GM12878 (cell line): ENCODE measurements around the gene SPOCK1. TPM values are rescaled to one million over a fixed set of nuclear protein-coding genes. Genes with fewer than 3 reads are reported as not detected.

ENCODE experiments used
- ATAC-seq: fragments of 200-7000 bp; cut with Tn5 transposase; 3 replicates; pipeline ENCODE4 v1.9.1; 2020; ENCODE audit warnings: mild to moderate bottlenecking, moderate library complexity
- BruUV-seq: library from RNA; stranded (reverse); fragments of 400-500 nt; replicated peaks from 2 replicates; lab custom pipeline; 2021; lab: Mats Ljungman, UMichigan
- CTCF ChIA-PET: fragments of 300-600 bp; sonication (Branson Sonifier 250); formaldehyde crosslinking; extraction: SDS; loops from one replicate; lab custom pipeline; 2021; ENCODE audit warnings: inconsistent platforms; lab: Yijun Ruan, JAX
- POLR2A ChIA-PET: fragments of 350-600 bp; formaldehyde crosslinking; extraction: SDS; loops from one replicate; lab custom pipeline; 2021; ENCODE audit warnings: inconsistent platforms; lab: Charles Lee
- RAD21 ChIA-PET: fragments of 300-600 bp; sonication (Branson Sonifier 250); formaldehyde crosslinking; loops from one replicate; lab custom pipeline; 2023; ENCODE audit warnings: antibody characterized with exemption; ENCODE audit not compliant: unreplicated experiment; lab: Charles Lee
- SMC1A ChIA-PET: fragments of 300-600 bp; sonication (Branson Sonifier 250); formaldehyde crosslinking; loops from one replicate; lab custom pipeline; 2023; ENCODE audit not compliant: unreplicated experiment, uncharacterized antibody; lab: Charles Lee
- DNase-seq: peaks from one replicate; pipeline ENCODE4 v3.0.0-alpha.2; 2011; ENCODE audit warnings: low read depth, low spot score
- FAIRE-seq: peaks from 3 replicates; lab custom pipeline; 2011; peaks lifted over from hg19 to GRCh38; lab: Jason Lieb, UNC
- H2AFZ ChIP-seq: 2 replicates; pipeline ENCODE4 v1.6.0; 2011; ENCODE audit warnings: low read depth, low read length, control low read depth; ENCODE audit not compliant: control insufficient read depth
- H3K27ac ChIP-seq: 2 replicates; pipeline ENCODE4 v1.5.1; 2011; ENCODE audit warnings: control low read depth; ENCODE audit not compliant: control insufficient read depth, insufficient read depth
- H3K27me3 ChIP-seq, 2 experiments: replicated peaks in 1 of 2; 2 replicates each; pipeline versions ENCODE4 v1.6.0 to v1.6.1; 2011; ENCODE audit warnings: low read length in 1 of 2; ENCODE audit not compliant: control insufficient read depth in 2 of 2, insufficient read depth in 2 of 2
- H3K36me3 ChIP-seq, 2 experiments: 2 replicates each; pipeline ENCODE4 v1.5.1; 2011; ENCODE audit warnings: low read length in 1 of 2; ENCODE audit not compliant: control insufficient read depth in 2 of 2, insufficient read depth in 2 of 2
- H3K4me1 ChIP-seq: 2 replicates; pipeline ENCODE4 v1.6.1; 2011; ENCODE audit warnings: mild to moderate bottlenecking, low read length, moderate library complexity, mixed read lengths; ENCODE audit not compliant: control insufficient read depth, insufficient read depth
- H3K4me2 ChIP-seq: 2 replicates; pipeline ENCODE4 v1.6.0; 2011; ENCODE audit warnings: control low read depth; ENCODE audit not compliant: control insufficient read depth, insufficient read depth
- H3K4me3 ChIP-seq: fragments of 200-600 bp; sonication (generic); 2 replicates; pipeline ENCODE4 v1.5.1; 2016
- H3K79me2 ChIP-seq: 2 replicates; pipeline ENCODE4 v1.6.0; 2011; ENCODE audit warnings: low read length; ENCODE audit not compliant: control insufficient read depth, insufficient read depth
- H3K9ac ChIP-seq: 2 replicates; pipeline ENCODE4 v1.8.0; 2011; ENCODE audit warnings: low read length, control low read depth, mixed read lengths; ENCODE audit not compliant: control insufficient read depth, insufficient read depth
- H3K9me3 ChIP-seq: replicated peaks from 3 replicates; pipeline ENCODE4 v1.5.1; 2011; ENCODE audit warnings: mild to moderate bottlenecking, low read length; ENCODE audit not compliant: control insufficient read depth, insufficient read depth
- H4K20me1 ChIP-seq: 2 replicates; pipeline ENCODE4 v1.6.0; 2011; ENCODE audit not compliant: control insufficient read depth, insufficient read depth
- ASH2L ChIP-seq: fragments of 300-600, 200-600 bp; sonication (generic); IDR thresholded peaks from 2 replicates; pipeline ENCODE4 v1.6.1; 2017; ENCODE audit warnings: low read depth, mild to moderate bottlenecking, borderline replicate concordance
- BHLHE40 ChIP-seq, 2 experiments: fragments of 450-650 bp in 1 of 2; IDR thresholded peaks; 2 replicates each; pipeline ENCODE4 v1.6.1; 2011 to 2017; ENCODE audit warnings: low read depth in 2 of 2, borderline replicate concordance in 1 of 2, improper control_type of control experiment in 1 of 2, low read length in 1 of 2, mild to moderate bottlenecking in 1 of 2
- CREB1 ChIP-seq: IDR thresholded peaks from 2 replicates; pipeline ENCODE4 v1.6.1; 2012; ENCODE audit warnings: low read depth, mild to moderate bottlenecking, inconsistent platforms
- CREM ChIP-seq: IDR thresholded peaks from 2 replicates; pipeline ENCODE4 v1.6.1; 2014; ENCODE audit warnings: antibody characterized with exemption, low read depth
- FOS ChIP-seq: IDR thresholded peaks from 3 replicates; pipeline ENCODE4 v1.6.1; 2011; ENCODE audit warnings: borderline replicate concordance; ENCODE audit not compliant: insufficient read length; ENCODE audit errors: extremely low read depth
- HDAC2 ChIP-seq: fragments of 200-600 bp; sonication (generic); IDR thresholded peaks from 2 replicates; pipeline ENCODE4 v1.6.1; 2017
- MXI1 ChIP-seq: fragments of 150-350 bp; IDR thresholded peaks from 2 replicates; pipeline ENCODE4 v1.6.1; 2011; ENCODE audit warnings: low read depth, mild to moderate bottlenecking, inconsistent platforms, low read length, improper control_type of control experiment
- NFXL1 ChIP-seq: fragments of 450-650 bp; IDR thresholded peaks from 2 replicates; pipeline ENCODE4 v1.6.1; 2017; ENCODE audit warnings: antibody characterized with exemption, mild to moderate bottlenecking, borderline replicate concordance
- PAX5 ChIP-seq: IDR thresholded peaks from 2 replicates; pipeline ENCODE4 v1.6.1; 2011; ENCODE audit warnings: low read depth, low read length, borderline replicate concordance
- PML ChIP-seq: IDR thresholded peaks from 2 replicates; pipeline ENCODE4 v1.6.1; 2012; ENCODE audit warnings: low read length, inconsistent platforms
- POU2F2 ChIP-seq: IDR thresholded peaks from 3 replicates; pipeline ENCODE4 v1.6.1; 2011; ENCODE audit warnings: low read depth, mild to moderate bottlenecking, low read length, borderline replicate concordance
- RAD21 ChIP-seq: IDR thresholded peaks from 2 replicates; pipeline ENCODE4 v1.6.1; 2011; ENCODE audit warnings: mild to moderate bottlenecking, low read depth, low read length, moderate library complexity; ENCODE audit not compliant: insufficient read depth
- RUNX3 ChIP-seq: IDR thresholded peaks from 2 replicates; pipeline ENCODE4 v1.6.1; 2012; ENCODE audit warnings: low read length, inconsistent platforms
- SMARCA5 ChIP-seq: fragments of 450-650 bp; IDR thresholded peaks from 2 replicates; pipeline ENCODE4 v1.6.1; 2017; ENCODE audit warnings: mild to moderate bottlenecking
- SPI1 ChIP-seq: IDR thresholded peaks from 2 replicates; pipeline ENCODE4 v1.6.1; 2011; ENCODE audit warnings: low read depth, mild to moderate bottlenecking, low read length, moderate library complexity, borderline replicate concordance; ENCODE audit not compliant: insufficient read depth
- STAT1 ChIP-seq: fragments of 450-650 bp; conservative IDR thresholded peaks from 2 replicates; pipeline ENCODE4 v1.6.1; 2014; ENCODE audit warnings: antibody characterized with exemption, mild to moderate bottlenecking
- SUPT20H ChIP-seq: IDR thresholded peaks from 2 replicates; pipeline ENCODE4 v1.6.1; 2011; ENCODE audit warnings: low read depth, mild to moderate bottlenecking, low read length, moderate library complexity, borderline replicate concordance; ENCODE audit not compliant: control insufficient read depth
- WGBS: methylation state at CpG from one replicate; pipeline ENCODE4 v1.1.6; 2016; ENCODE audit warnings: low lambda C conversion rate; ENCODE audit not compliant: insufficient replicate concordance, insufficient coverage; ENCODE audit errors: missing lambda C conversion rate; 5-methylcytosine and 5-hydroxymethylcytosine counted together
- in situ Hi-C: fragments of 300-500 bp; cut with MboI; formaldehyde crosslinking; loops from 9 replicates; pipeline ENCODE4 v1.14.3; 2018; ENCODE audit warnings: mixed read lengths
- intact Hi-C: fragments of 100-400 bp; cut with micrococcal nuclease; formaldehyde crosslinking; loops from one replicate; pipeline ENCODE4 v1.14.2; 2022; ENCODE audit not compliant: unreplicated experiment
- polyA plus RNA-seq, 11 experiments: library from polyadenylated mRNA; depleted of rRNA in 4 of 11; unstranded in 6 of 11; stranded (reverse) in 5 of 11; fragments of >200 nt; fragmentation: Nextera tagmentation in 4 of 11; fragmentation: Illumina TruSeq in 1 of 11; extraction: Ambion mirVana in 4 of 11; extraction: Trizol in 1 of 11; gene quantifications; 1 replicate in 1 of 11; 2 replicates in 10 of 11; pipeline versions ENCODE4 v1.2.1 to v1.2.3, GENCODE V29; 2011 to 2016; ENCODE audit warnings: inconsistent platforms in 2 of 11, missing spikeins in 2 of 11, low read depth in 1 of 11
- total RNA-seq, 4 experiments: library from RNA; depleted of rRNA in 3 of 4; stranded (reverse); fragments of >200 nt in 3 of 4; fragmentation: Illumina TruSeq in 1 of 4; extraction: Trizol in 1 of 4; gene quantifications; 2 replicates each; pipeline versions ENCODE4 v1.2.1 to v1.2.3, GENCODE V29; 2013 to 2021
- TF ChIP-seq, protein P1 (sequence below): fragments of 450-650 bp; IDR thresholded peaks from 2 replicates; pipeline ENCODE4 v1.6.1; 2017; ENCODE audit warnings: mild to moderate bottlenecking, low read depth, inconsistent platforms; ENCODE audit not compliant: poor library complexity, severe bottlenecking
- TF ChIP-seq, protein P2 (sequence below): fragments of 450-650 bp; IDR thresholded peaks from 2 replicates; pipeline ENCODE4 v1.6.1; 2014; ENCODE audit warnings: mild to moderate bottlenecking

Gene SPOCK1
- total and polyA plus RNA-seq, 10 of the 15 experiments (the other 5 are each of a cell fraction or from before 2014, with no cell fraction given), result 0.06 to 0.68 (median 0.25) TPM; not detected in 3

DNA sequence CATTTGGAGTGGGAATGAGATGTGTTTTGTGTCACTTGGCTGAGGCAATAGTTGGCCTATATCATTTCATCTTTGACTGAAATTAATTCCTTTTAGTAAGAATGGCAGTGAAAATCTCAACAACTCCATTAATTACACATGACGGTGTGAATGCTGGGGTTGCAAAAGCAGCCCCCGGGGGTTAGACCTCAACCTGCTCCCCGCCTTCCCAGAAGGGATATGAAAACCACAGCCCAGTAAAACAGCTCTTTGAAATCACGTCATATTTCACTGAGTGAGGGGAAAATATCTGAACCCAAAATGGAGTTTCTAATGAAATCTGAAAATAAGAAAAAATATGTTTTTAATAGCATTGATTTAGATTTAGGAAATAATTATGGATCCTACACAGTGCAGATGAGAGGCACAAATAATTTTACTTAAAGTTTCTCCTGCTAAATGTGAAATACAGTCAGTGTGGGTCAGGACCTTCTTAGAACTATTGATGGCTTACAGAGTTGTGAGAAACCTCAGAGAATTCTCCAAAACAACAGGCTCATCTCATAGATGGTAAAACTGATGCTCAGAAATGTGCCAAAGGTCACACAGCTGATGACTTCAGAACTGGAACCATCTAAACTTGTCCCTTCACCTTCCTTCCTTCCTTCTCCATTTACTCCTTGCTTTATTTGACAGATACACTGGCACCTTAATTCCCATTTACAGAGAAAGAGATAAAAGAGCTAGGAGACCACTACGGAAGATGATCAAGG is 96.5 kb downstream of the SPOCK1 start (continued):
- TF ChIP-seq, protein P1, sequence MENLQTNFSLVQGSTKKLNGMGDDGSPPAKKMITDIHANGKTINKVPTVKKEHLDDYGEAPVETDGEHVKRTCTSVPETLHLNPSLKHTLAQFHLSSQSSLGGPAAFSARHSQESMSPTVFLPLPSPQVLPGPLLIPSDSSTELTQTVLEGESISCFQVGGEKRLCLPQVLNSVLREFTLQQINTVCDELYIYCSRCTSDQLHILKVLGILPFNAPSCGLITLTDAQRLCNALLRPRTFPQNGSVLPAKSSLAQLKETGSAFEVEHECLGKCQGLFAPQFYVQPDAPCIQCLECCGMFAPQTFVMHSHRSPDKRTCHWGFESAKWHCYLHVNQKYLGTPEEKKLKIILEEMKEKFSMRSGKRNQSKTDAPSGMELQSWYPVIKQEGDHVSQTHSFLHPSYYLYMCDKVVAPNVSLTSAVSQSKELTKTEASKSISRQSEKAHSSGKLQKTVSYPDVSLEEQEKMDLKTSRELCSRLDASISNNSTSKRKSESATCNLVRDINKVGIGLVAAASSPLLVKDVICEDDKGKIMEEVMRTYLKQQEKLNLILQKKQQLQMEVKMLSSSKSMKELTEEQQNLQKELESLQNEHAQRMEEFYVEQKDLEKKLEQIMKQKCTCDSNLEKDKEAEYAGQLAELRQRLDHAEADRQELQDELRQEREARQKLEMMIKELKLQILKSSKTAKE, result no peak
- TF ChIP-seq BHLHE40 (IDR thresholded peaks at IDR 0.05; ENCODE audit: borderline replicate concordance in 1 of 2, low read depth in 2 of 2, low read length in 1 of 2) (no peak), RAD21 (no peak), STAT1 (no peak), NFXL1 (no peak)

DNA sequence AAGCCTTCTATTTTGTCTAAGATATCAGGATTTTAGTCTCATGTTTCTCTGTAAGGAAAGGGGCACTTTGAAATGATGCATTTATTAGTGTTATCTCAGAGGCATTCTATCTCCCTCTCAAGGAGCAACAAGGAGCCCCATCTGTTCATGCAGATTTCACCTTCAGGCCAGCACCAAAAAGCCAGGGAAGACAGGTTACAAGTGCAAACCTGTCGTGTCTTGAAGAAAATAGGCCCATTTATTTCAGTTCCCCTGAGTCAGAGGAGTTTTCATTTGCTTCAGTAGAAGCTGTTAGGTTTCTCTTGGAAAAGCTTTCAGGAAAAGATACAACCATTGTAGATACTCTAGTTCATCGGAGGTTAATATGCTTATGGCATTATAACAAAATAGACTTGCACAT is 97.2 kb downstream of the SPOCK1 start:
- no TSS peak for BruUV-seq
- H3K27me3 ChIP-seq, result no peaks in the 10 kb centered on the region
- TF ChIP-seq CREM (no peak), FOS (no peak), PML (no peak), HDAC2 (no peak), MXI1 (no peak), SUPT20H (no peak), PAX5 (no peak), SMARCA5 (no peak), RUNX3 (no peak), ASH2L (no peak), SPI1 (no peak), CREB1 (no peak), POU2F2 (no peak)
- TF ChIP-seq, protein P2, sequence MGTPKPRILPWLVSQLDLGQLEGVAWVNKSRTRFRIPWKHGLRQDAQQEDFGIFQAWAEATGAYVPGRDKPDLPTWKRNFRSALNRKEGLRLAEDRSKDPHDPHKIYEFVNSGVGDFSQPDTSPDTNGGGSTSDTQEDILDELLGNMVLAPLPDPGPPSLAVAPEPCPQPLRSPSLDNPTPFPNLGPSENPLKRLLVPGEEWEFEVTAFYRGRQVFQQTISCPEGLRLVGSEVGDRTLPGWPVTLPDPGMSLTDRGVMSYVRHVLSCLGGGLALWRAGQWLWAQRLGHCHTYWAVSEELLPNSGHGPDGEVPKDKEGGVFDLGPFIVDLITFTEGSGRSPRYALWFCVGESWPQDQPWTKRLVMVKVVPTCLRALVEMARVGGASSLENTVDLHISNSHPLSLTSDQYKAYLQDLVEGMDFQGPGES, result no peak
- H3K27ac ChIP-seq, result no peak overlapping the region
- ATAC-seq, result no peak
- in situ Hi-C loops (no loop called here), intact Hi-C loops (no loop called here)
- no peaks in the 10 kb centered on the region for H3K36me3 ChIP-seq
- ChIA-PET CTCF (no interaction called here), POLR2A (no interaction called here), RAD21 (no interaction called here), SMC1A (no interaction called here)
- 32% methylated on average over 2 of the region's 2 CpGs for WGBS
- DNase-seq, result no peak
- no peaks in the 10 kb centered on the region for H3K9me3 ChIP-seq
- H3K9ac ChIP-seq, result no peak overlapping the region
- no peak overlapping the region for H2AFZ ChIP-seq
- H3K4me3 ChIP-seq, result no peak overlapping the region
- H4K20me1 ChIP-seq, result no peaks in the 10 kb centered on the region
- no peak for FAIRE-seq
- no peaks in the 10 kb centered on the region for H3K4me1 ChIP-seq
- H3K4me2 ChIP-seq, result no peak overlapping the region
- H3K79me2 ChIP-seq, result no peaks in the 10 kb centered on the region
